ENCODE data around the gene GALNT2. TPM values are rescaled to one million over a fixed set of nuclear protein-coding genes. Genes with fewer than 3 reads are reported as not detected.

Gene GALNT2
- total and polyA plus RNA-seq, 4 experiments from 2014 or later: 11.5 to 20.9 (median 15.8) TPM

GRCh38 chr1:230101556-230101955 is 34.5 kb downstream of the GALNT2 start:
- Histone ChIP-seq H3K27me3 (ENCODE audit: insufficient read depth, low read length) (no peaks in the 10 kb centered on the region), H3K27ac (ENCODE audit: low read depth, low read length) (no peak overlapping the region), H3K36me3 (ENCODE audit: insufficient read depth, low read length) (no peaks in the 10 kb centered on the region), H3K9me3 (ENCODE audit: control insufficient read depth in 1 of 2, low read length in 2 of 2) (no peaks in the 10 kb centered on the region), H3K4me1 (ENCODE audit: insufficient read depth, low read length) (peaks cover 34% of the 10 kb centered on the region), H3K4me3 (ENCODE audit: low read length in 2 of 2) (no peak overlapping the region)
- H3K36me3 Mint-ChIP-seq: peaks cover 7 to 9% of the 10 kb centered on the region in 2 donors
- intact Hi-C loops (cut with micrococcal nuclease): no loop called here
- H3K4me3 Mint-ChIP-seq: no peak overlapping the region
- H3K27me3 Mint-ChIP-seq: no peaks in the 10 kb centered on the region
- no peak overlapping the region for H3K27ac Mint-ChIP-seq
- H3K9me3 Mint-ChIP-seq: peaks cover 0 to 2% (median 0%) of the 10 kb centered on the region in 8 donors
- DNase-seq: no peak
- peaks cover 36 to 65% (median 44%) of the 10 kb centered on the region in 4 donors for H3K4me1 Mint-ChIP-seq
- ChIA-PET CTCF (ENCODE audit: partially characterized antibody) (no interaction called here), POLR2A (ENCODE audit: partially characterized antibody) (no interaction called here)

GRCh38 chr1:230102046-230102445 is 35.0 kb downstream of the GALNT2 start:
- H3K27me3 ChIP-seq (ENCODE audit: insufficient read depth, low read length): no peaks in the 10 kb centered on the region
- H3K4me3 ChIP-seq (ENCODE audit: low read length in 2 of 2): no peak overlapping the region
- Mint-ChIP-seq H3K4me1 (peaks cover 35 to 70% (median 45%) of the 10 kb centered on the region in 4 donors), H3K36me3 (peaks cover 5 to 7% of the 10 kb centered on the region in 2 donors), H3K27ac (no peak overlapping the region), H3K4me3 (no peak overlapping the region), H3K27me3 (no peaks in the 10 kb centered on the region), H3K9me3 (peaks cover 0 to 2% (median 0%) of the 10 kb centered on the region in 8 donors)
- H3K27ac ChIP-seq (ENCODE audit: low read depth, low read length): no peak overlapping the region
- intact Hi-C loops (cut with micrococcal nuclease): no loop called here
- H3K4me1 ChIP-seq (ENCODE audit: insufficient read depth, low read length): peaks cover 34% of the 10 kb centered on the region
- ChIA-PET POLR2A (ENCODE audit: partially characterized antibody) (no interaction called here), CTCF (ENCODE audit: partially characterized antibody) (no interaction called here)
- H3K9me3 ChIP-seq (ENCODE audit: control insufficient read depth in 1 of 2, low read length in 2 of 2): no peaks in the 10 kb centered on the region
- DNase-seq: no peak
- no peaks in the 10 kb centered on the region for H3K36me3 ChIP-seq (ENCODE audit: insufficient read depth, low read length)

- no peak for DNase-seq
- H3K27me3 ChIP-seq (ENCODE audit: insufficient read depth, low read length): no peaks in the 10 kb centered on the region
- H3K36me3 ChIP-seq (ENCODE audit: insufficient read depth, low read length): no peaks in the 10 kb centered on the region
- POLR2A ChIA-PET (ENCODE audit: partially characterized antibody): no interaction called here
- H3K4me1 ChIP-seq (ENCODE audit: insufficient read depth, low read length): peaks cover 34% of the 10 kb centered on the region
- no peaks in the 10 kb centered on the region for H3K9me3 ChIP-seq (ENCODE audit: control insufficient read depth in 1 of 2, low read length in 2 of 2)
- no peak overlapping the region for H3K27ac ChIP-seq (ENCODE audit: low read depth, low read length)
- no peak overlapping the region for H3K4me3 ChIP-seq (ENCODE audit: low read length in 2 of 2)
- CTCF ChIA-PET (ENCODE audit: partially characterized antibody): no interaction called here
- no peaks in the 10 kb centered on the region for H3K9me3 Mint-ChIP-seq
- intact Hi-C loops (cut with micrococcal nuclease): no loop called here
- H3K36me3 Mint-ChIP-seq: peaks cover under 1 to 3% of the 10 kb centered on the region in 2 donors
- H3K4me1 Mint-ChIP-seq: peaks cover 35 to 73% (median 45%) of the 10 kb centered on the region in 4 donors
- peak overlapping the region in 2 of 7 donors; percentile 1 to 18 for H3K27ac Mint-ChIP-seq
- no peaks in the 10 kb centered on the region for H3K27me3 Mint-ChIP-seq
- H3K4me3 Mint-ChIP-seq: peak overlapping the region in 2 of 8 donors; percentile 7 to 18
Observed at GRCh38 chr1:230102472-230102871, 35.4 kb downstream of the GALNT2 start.

- H3K27me3 Mint-ChIP-seq: no peaks in the 10 kb centered on the region
- no peaks in the 10 kb centered on the region for H3K36me3 Mint-ChIP-seq
- Histone ChIP-seq H3K36me3 (ENCODE audit: insufficient read depth, low read length) (no peaks in the 10 kb centered on the region), H3K4me3 (ENCODE audit: low read length in 2 of 2) (no peak overlapping the region), H3K9me3 (ENCODE audit: control insufficient read depth in 1 of 2, low read length in 2 of 2) (no peaks in the 10 kb centered on the region), H3K27me3 (ENCODE audit: insufficient read depth, low read length) (no peaks in the 10 kb centered on the region), H3K27ac (ENCODE audit: low read depth, low read length) (no peak overlapping the region), H3K4me1 (ENCODE audit: insufficient read depth, low read length) (peaks cover 34% of the 10 kb centered on the region)
- H3K9me3 Mint-ChIP-seq: no peaks in the 10 kb centered on the region
- ChIA-PET POLR2A (ENCODE audit: partially characterized antibody) (no interaction called here), CTCF (ENCODE audit: partially characterized antibody) (interaction anchor here (1.1 kb wide), 1 partner anchor 14 kb away, joined by 3 read pairs; no protein-coding TSS in a partner anchor)
- peak overlapping the region in 3 of 7 donors; percentile 10 to 85 (median 65) for H3K27ac Mint-ChIP-seq
- H3K4me3 Mint-ChIP-seq: peak overlapping the region in 6 of 8 donors; percentile 4 to 82 (median 39)
- H3K4me1 Mint-ChIP-seq: peaks cover 37 to 74% (median 46%) of the 10 kb centered on the region in 4 donors
- no peak for DNase-seq
- intact Hi-C loops (cut with micrococcal nuclease): loop anchor here (2.0 kb wide), 1 partner anchor 35 kb away; no protein-coding TSS in a partner anchor
Observed at GRCh38 chr1:230103306-230104173, 36.5 kb downstream of the GALNT2 start.

- Histone ChIP-seq H3K36me3 (ENCODE audit: insufficient read depth, low read length) (no peaks in the 10 kb centered on the region), H3K4me1 (ENCODE audit: insufficient read depth, low read length) (peaks cover 36% of the 10 kb centered on the region), H3K27me3 (ENCODE audit: insufficient read depth, low read length) (no peaks in the 10 kb centered on the region), H3K9me3 (ENCODE audit: control insufficient read depth in 1 of 2, low read length in 2 of 2) (no peaks in the 10 kb centered on the region), H3K27ac (ENCODE audit: low read depth, low read length) (no peak overlapping the region), H3K4me3 (ENCODE audit: low read length in 2 of 2) (no peak overlapping the region)
- Mint-ChIP-seq H3K9me3 (no peaks in the 10 kb centered on the region), H3K4me3 (peak overlapping the region in 7 of 8 donors; percentile 40 to 82 (median 57)), H3K36me3 (no peaks in the 10 kb centered on the region), H3K4me1 (peaks cover 38 to 77% (median 50%) of the 10 kb centered on the region in 4 donors), H3K27ac (peak overlapping the region in 5 of 7 donors; percentile 19 to 83 (median 29)), H3K27me3 (no peaks in the 10 kb centered on the region)
- DNase-seq: peak in 4 of 5 donors; percentile 16 to 66 (median 30)
- ChIA-PET POLR2A (ENCODE audit: partially characterized antibody) (no interaction called here), CTCF (ENCODE audit: partially characterized antibody) (interaction anchor here (1.1 kb wide), 1 partner anchor 12 kb away, joined by 3 read pairs; no protein-coding TSS in a partner anchor)
- intact Hi-C loops (cut with micrococcal nuclease): loop anchor here (2.0 kb wide), 1 partner anchor 36 kb away; no protein-coding TSS in a partner anchor
Observed at GRCh38 chr1:230104395-230105244, 37.6 kb downstream of the GALNT2 start.

- ChIA-PET CTCF (ENCODE audit: partially characterized antibody) (no interaction called here), POLR2A (ENCODE audit: partially characterized antibody) (no interaction called here)
- H3K27me3 Mint-ChIP-seq: no peaks in the 10 kb centered on the region
- H3K27ac ChIP-seq (ENCODE audit: low read depth, low read length): no peak overlapping the region
- no peaks in the 10 kb centered on the region for H3K36me3 Mint-ChIP-seq
- peak overlapping the region in 5 of 8 donors; percentile 13 to 63 (median 40) for H3K4me3 Mint-ChIP-seq
- H3K27ac Mint-ChIP-seq: peak overlapping the region in 2 of 7 donors; percentile 29 to 66
- H3K4me1 Mint-ChIP-seq: peaks cover 44 to 84% (median 57%) of the 10 kb centered on the region in 4 donors
- H3K9me3 ChIP-seq (ENCODE audit: control insufficient read depth in 1 of 2, low read length in 2 of 2): no peaks in the 10 kb centered on the region
- intact Hi-C loops (cut with micrococcal nuclease): loop anchor here (2.0 kb wide), 1 partner anchor 36 kb away; no protein-coding TSS in a partner anchor
- H3K4me3 ChIP-seq (ENCODE audit: low read length in 2 of 2): no peak overlapping the region
- H3K27me3 ChIP-seq (ENCODE audit: insufficient read depth, low read length): no peaks in the 10 kb centered on the region
- no peak for DNase-seq
- H3K4me1 ChIP-seq (ENCODE audit: insufficient read depth, low read length): peaks cover 43% of the 10 kb centered on the region
- H3K9me3 Mint-ChIP-seq: no peaks in the 10 kb centered on the region
- no peaks in the 10 kb centered on the region for H3K36me3 ChIP-seq (ENCODE audit: insufficient read depth, low read length)
Observed at GRCh38 chr1:230105245-230105753, 38.3 kb downstream of the GALNT2 start.

All from CD4-positive, alpha-beta memory T cell (primary cell).